WTC11 (cell line): ENCODE results near the gene PHF1. TPM values are rescaled to one million over a fixed set of nuclear protein-coding genes. Genes with fewer than 3 reads are reported as not detected.

Experiments
- ATAC-seq: fragments of 200-7000 bp; cut with Tn5 transposase; 2 replicates; pipeline ENCODE4 v1.10.0; 2021; ENCODE audit warnings: mild to moderate bottlenecking, moderate library complexity
- CTCF ChIA-PET: fragments of 300-600 bp; sonication (Branson Sonifier 250); formaldehyde crosslinking; loops from one replicate; lab custom pipeline; 2021; ENCODE audit warnings: antibody characterized with exemption; lab: Charles Lee
- POLR2A ChIA-PET: fragments of 350-600 bp; sonication (Branson Sonifier 250); formaldehyde crosslinking; loops from one replicate; lab custom pipeline; 2021; ENCODE audit warnings: antibody characterized with exemption; lab: Charles Lee
- DNase-seq: peaks from one replicate; pipeline ENCODE4 v3.0.0; 2021; ENCODE audit warnings: low spot score
- H3K27ac Mint-ChIP-seq: 2 replicates; pipeline ENCODE4 v1.8.0; 2021; ENCODE audit warnings: mixed read lengths
- H3K27me3 Mint-ChIP-seq: 2 replicates; pipeline ENCODE4 v1.8.0; 2021; ENCODE audit warnings: low read depth, mild to moderate bottlenecking, moderate library complexity, mixed read lengths
- H3K36me3 Mint-ChIP-seq: 2 replicates; pipeline ENCODE4 v1.8.0; 2021; ENCODE audit warnings: mixed read lengths
- H3K4me1 Mint-ChIP-seq: 2 replicates; pipeline ENCODE4 v1.8.0; 2022; ENCODE audit warnings: mixed read lengths
- H3K4me3 Mint-ChIP-seq: 2 replicates; pipeline ENCODE4 v1.8.0; 2021; ENCODE audit warnings: mild to moderate bottlenecking, moderate library complexity, mixed read lengths
- H3K9me3 Mint-ChIP-seq: 2 replicates; pipeline ENCODE4 v1.8.0; 2021; ENCODE audit warnings: mixed read lengths
- CDX4 ChIP-seq: fragments of 250-450 bp; sonication (Bioruptor Pico); IDR thresholded peaks from 2 replicates; pipeline ENCODE4 v1.9.0; 2021; ENCODE audit warnings: moderate library complexity, mild to moderate bottlenecking, inconsistent platforms, borderline replicate concordance
- CREM ChIP-seq: sonication (generic); formaldehyde crosslinking; IDR thresholded peaks from 2 replicates; pipeline ENCODE4 v1.8.1; 2022; ENCODE audit warnings: mild to moderate bottlenecking, missing genetic modification reagents, moderate library complexity
- E2F4 ChIP-seq: sonication (generic); formaldehyde crosslinking; IDR thresholded peaks from 2 replicates; pipeline ENCODE4 v1.8.1; 2022; ENCODE audit warnings: low read depth, mild to moderate bottlenecking, moderate library complexity, missing genetic modification reagents, borderline replicate concordance
- ELF4 ChIP-seq: sonication (generic); formaldehyde crosslinking; IDR thresholded peaks from 2 replicates; pipeline ENCODE4 v1.8.1; 2022; ENCODE audit warnings: low read depth, mild to moderate bottlenecking, moderate library complexity, missing genetic modification reagents
- FOXP4 ChIP-seq: sonication (generic); formaldehyde crosslinking; IDR thresholded peaks from 2 replicates; pipeline ENCODE4 v1.8.0; 2022; ENCODE audit warnings: mild to moderate bottlenecking, missing genetic modification reagents
- GTF2I ChIP-seq: fragments of 250-450 bp; sonication (Bioruptor Pico); conservative IDR thresholded peaks from 2 replicates; pipeline ENCODE4 v1.4.0; 2021; ENCODE audit warnings: mild to moderate bottlenecking
- MXD4 ChIP-seq: fragments of 250-450 bp; sonication (Bioruptor Pico); IDR thresholded peaks from 2 replicates; pipeline ENCODE4 v1.8.0; 2021; ENCODE audit warnings: mild to moderate bottlenecking, moderate library complexity, borderline replicate concordance
- MYBL2 ChIP-seq: sonication (generic); formaldehyde crosslinking; IDR thresholded peaks from 2 replicates; pipeline ENCODE4 v1.8.1; 2023; ENCODE audit warnings: mild to moderate bottlenecking, moderate library complexity, missing genetic modification reagents
- NFE2L1 ChIP-seq: sonication (generic); formaldehyde crosslinking; IDR thresholded peaks from 2 replicates; pipeline ENCODE4 v1.8.1; 2023; ENCODE audit warnings: missing genetic modification reagents
- NFYB ChIP-seq: sonication (generic); formaldehyde crosslinking; conservative IDR thresholded peaks from 2 replicates; pipeline ENCODE4 v1.8.0; 2022; ENCODE audit warnings: low read depth, missing genetic modification reagents
- OVOL2 ChIP-seq: fragments of 250-450 bp; sonication (Bioruptor Pico); IDR thresholded peaks from 2 replicates; pipeline ENCODE4 v1.9.0; 2021; ENCODE audit warnings: mild to moderate bottlenecking, borderline replicate concordance
- RELA ChIP-seq: sonication (generic); formaldehyde crosslinking; IDR thresholded peaks from 2 replicates; pipeline ENCODE4 v1.8.1; 2022; ENCODE audit warnings: missing genetic modification reagents, mild to moderate bottlenecking, borderline replicate concordance
- RORB ChIP-seq: fragments of 250-450 bp; sonication (Bioruptor Pico); IDR thresholded peaks from 2 replicates; pipeline ENCODE4 v1.9.0; 2021; ENCODE audit warnings: mild to moderate bottlenecking
- SMAD4 ChIP-seq: sonication (generic); formaldehyde crosslinking; IDR thresholded peaks from 2 replicates; pipeline ENCODE4 v1.8.0; 2022; ENCODE audit warnings: mild to moderate bottlenecking, missing genetic modification reagents
- TEAD1 ChIP-seq: sonication (generic); formaldehyde crosslinking; IDR thresholded peaks from 2 replicates; pipeline ENCODE4 v1.8.0; 2022; ENCODE audit warnings: mild to moderate bottlenecking, missing genetic modification reagents
- ZNF263 ChIP-seq: sonication (generic); formaldehyde crosslinking; IDR thresholded peaks from 2 replicates; pipeline ENCODE4 v1.8.1; 2022; ENCODE audit warnings: low read depth, mild to moderate bottlenecking, moderate library complexity, missing genetic modification reagents
- ZNF396 ChIP-seq: fragments of 250-450 bp; sonication (Bioruptor Pico); IDR thresholded peaks from 2 replicates; pipeline ENCODE4 v1.8.0; 2021; ENCODE audit warnings: mild to moderate bottlenecking, moderate library complexity, borderline replicate concordance
- ZNF512 ChIP-seq: sonication (generic); formaldehyde crosslinking; IDR thresholded peaks from 2 replicates; pipeline ENCODE4 v1.8.1; 2022; ENCODE audit warnings: missing genetic modification reagents, borderline replicate concordance
- total RNA-seq: library from RNA; stranded (reverse); gene quantifications from 3 replicates; pipeline ENCODE4 v1.2.3, GENCODE V29; 2021

Gene PHF1
- total RNA-seq, 1 experiment from 2014 or later, result 63.6 TPM

- no peak for TF ChIP-seq ZNF512 (CRISPR knock-in tag)
- TF ChIP-seq CREM (CRISPR knock-in tag), result no peak
- TF ChIP-seq MXD4 (CRISPR knock-in tag), result no peak
- peak; percentile 7; the same call in 1 of the 2 replicates for TF ChIP-seq NFE2L1
- no peak for TF ChIP-seq RELA (CRISPR knock-in tag)
- no peak for TF ChIP-seq OVOL2 (CRISPR knock-in tag)
- TF ChIP-seq, all 79 proteins: peak for 3
These were observed 18.8 kb upstream of the PHF1 start (continued) for GRCh38 chr6:33391922-33392594.

GRCh38 chr6:33392595-33392948, 18.2 kb upstream of the PHF1 start:
- DNase-seq (no peak), ATAC-seq (no peak)
- ChIA-PET POLR2A (no interaction called here), CTCF (interaction anchor here (2.7 kb wide), 1 partner anchor 33 kb away, joined by 21 read pairs; no protein-coding TSS in a partner anchor)
- no peaks in the 10 kb centered on the region for H3K9me3 Mint-ChIP-seq
- TF ChIP-seq GTF2I (CRISPR knock-in tag) (no peak), SMAD4 (no peak), ZNF396 (CRISPR knock-in tag) (no peak), MYBL2 (CRISPR knock-in tag) (no peak), RORB (CRISPR knock-in tag) (no peak), ZNF263 (CRISPR knock-in tag) (no peak), NFE2L1 (no peak)
- H3K27me3 Mint-ChIP-seq, result peaks cover 4% of the 10 kb centered on the region; the same call in 1 of the 2 replicates
- H3K4me3 Mint-ChIP-seq, result peak overlapping the region; percentile 96
- peak overlapping the region; percentile 99 for H3K27ac Mint-ChIP-seq
- H3K4me1 Mint-ChIP-seq, result peaks cover 34% of the 10 kb centered on the region
- H3K36me3 Mint-ChIP-seq, result peaks cover 11% of the 10 kb centered on the region

- peak overlapping the region; percentile 96 for H3K4me3 Mint-ChIP-seq
- ChIA-PET POLR2A (no interaction called here), CTCF (no interaction called here)
- no peak for TF ChIP-seq ZNF396 (CRISPR knock-in tag)
- TF ChIP-seq E2F4, result no peak
- TF ChIP-seq NFYB, result no peak
- no peak for TF ChIP-seq FOXP4
- TF ChIP-seq ELF4 (CRISPR knock-in tag), result no peak
- no peak for TF ChIP-seq TEAD1
- TF ChIP-seq CDX4, result no peak
- peaks cover 15% of the 10 kb centered on the region for H3K36me3 Mint-ChIP-seq
- H3K9me3 Mint-ChIP-seq, result no peaks in the 10 kb centered on the region
- H3K27me3 Mint-ChIP-seq, result peaks cover 4% of the 10 kb centered on the region; the same call in 1 of the 2 replicates
- H3K27ac Mint-ChIP-seq, result peak overlapping the region; percentile 99
- no peak for ATAC-seq
- DNase-seq, result no peak
- H3K4me1 Mint-ChIP-seq, result peaks cover 34% of the 10 kb centered on the region
These were observed 17.8 kb upstream of the PHF1 start for GRCh38 chr6:33392979-33393378.
